ENCODE measurements around the gene MTMR8.
"Not testable (repeated sequence)": the region's sequence is repeated elsewhere in the genome, so short reads cannot be mapped to it uniquely, and the experiment has no call there.

The MTMR8 gene

GRCh38 chrX:64394874-64395567 is at the start of gene MTMR8:
MTMR8 (minus strand) TSS chrX:64395452; CDS start chrX:64395363, 89 bp downstream.
- in situ Hi-C loops (cut with MboI; ENCODE audit: low sequenced_read_pairs): no loop called here

GRCh38 chrX:64439551-64439950 is 44.3 kb upstream of the MTMR8 start:
- in situ Hi-C loops (cut with MboI; ENCODE audit: low sequenced_read_pairs): no loop called here

- in situ Hi-C loops (cut with MboI; ENCODE audit: low sequenced_read_pairs): no loop called here
Observed at GRCh38 chrX:64437665-64438064, 42.4 kb upstream of the MTMR8 start.

- in situ Hi-C loops (cut with MboI; ENCODE audit: low sequenced_read_pairs): no loop called here
Observed at GRCh38 chrX:64437218-64437617, 42.0 kb upstream of the MTMR8 start.

- in situ Hi-C loops (cut with MboI; ENCODE audit: low sequenced_read_pairs): no loop called here
Observed at GRCh38 chrX:64428371-64428770, 33.1 kb upstream of the MTMR8 start.

- in situ Hi-C loops (cut with MboI; ENCODE audit: low sequenced_read_pairs): no loop called here
Observed at GRCh38 chrX:64427787-64428186, 32.5 kb upstream of the MTMR8 start.

GRCh38 chrX:64427281-64427680 is 32.0 kb upstream of the MTMR8 start:
- in situ Hi-C loops (cut with MboI; ENCODE audit: low sequenced_read_pairs): no loop called here

GRCh38 chrX:64409730-64410129 is 14.5 kb upstream of the MTMR8 start:
- in situ Hi-C loops (cut with MboI; ENCODE audit: low sequenced_read_pairs): not testable (repeated sequence)

- in situ Hi-C loops (cut with MboI; ENCODE audit: low sequenced_read_pairs): no loop called here
Observed at GRCh38 chrX:64398088-64398487, 2.8 kb upstream of the MTMR8 start.

GRCh38 chrX:64395568-64395929 is 297 bp upstream of the MTMR8 start:
- in situ Hi-C loops (cut with MboI; ENCODE audit: low sequenced_read_pairs): no loop called here

GRCh38 chrX:64394059-64394873 is 986 bp downstream of the MTMR8 start:
- in situ Hi-C loops (cut with MboI; ENCODE audit: low sequenced_read_pairs): no loop called here

- in situ Hi-C loops (cut with MboI; ENCODE audit: low sequenced_read_pairs): no loop called here
Observed at GRCh38 chrX:64389489-64389888, 5.8 kb downstream of the MTMR8 start.

GRCh38 chrX:64380789-64381188 is 14.5 kb downstream of the MTMR8 start:
- in situ Hi-C loops (cut with MboI; ENCODE audit: low sequenced_read_pairs): not testable (repeated sequence)

GRCh38 chrX:64379924-64380323 is 15.3 kb downstream of the MTMR8 start:
- in situ Hi-C loops (cut with MboI; ENCODE audit: low sequenced_read_pairs): no loop called here

GRCh38 chrX:64377753-64378152 is 17.5 kb downstream of the MTMR8 start:
- in situ Hi-C loops (cut with MboI; ENCODE audit: low sequenced_read_pairs): no loop called here

GRCh38 chrX:64352081-64352480 is 43.2 kb downstream of the MTMR8 start:
- in situ Hi-C loops (cut with MboI; ENCODE audit: low sequenced_read_pairs): no loop called here

GRCh38 chrX:64350521-64350920 is 44.7 kb downstream of the MTMR8 start:
- in situ Hi-C loops (cut with MboI; ENCODE audit: low sequenced_read_pairs): no loop called here

GRCh38 chrX:64350047-64350446 is 45.2 kb downstream of the MTMR8 start:
- in situ Hi-C loops (cut with MboI; ENCODE audit: low sequenced_read_pairs): no loop called here

- in situ Hi-C loops (cut with MboI; ENCODE audit: low sequenced_read_pairs): no loop called here
Observed at GRCh38 chrX:64342811-64343210, 52.4 kb downstream of the MTMR8 start.

GRCh38 chrX:64338296-64338695 is 57.0 kb downstream of the MTMR8 start:
- in situ Hi-C loops (cut with MboI; ENCODE audit: low sequenced_read_pairs): no loop called here

GRCh38 chrX:64334467-64334866 is 60.8 kb downstream of the MTMR8 start:
- in situ Hi-C loops (cut with MboI; ENCODE audit: low sequenced_read_pairs): no loop called here

- in situ Hi-C loops (cut with MboI; ENCODE audit: low sequenced_read_pairs): no loop called here
Observed at GRCh38 chrX:64330284-64330683, 65.0 kb downstream of the MTMR8 start.
